HepG2 (cell line): ENCODE data around the gene SCYGR6. TPM values are rescaled to one million over a fixed set of nuclear protein-coding genes. Genes with fewer than 3 reads are reported as not detected.

Source experiments
- ATAC-seq: fragments of 200-7000 bp; cut with Tn5 transposase; 3 replicates; pipeline ENCODE4 v1.9.1; 2020; ENCODE audit warnings: mild to moderate bottlenecking, moderate library complexity
- BruUV-seq: library from RNA; stranded (reverse); fragments of 400-500 nt; replicated peaks from 2 replicates; lab custom pipeline; 2021; lab: Mats Ljungman, UMichigan
- CTCF ChIA-PET: fragments of 300-600 bp; formaldehyde crosslinking; extraction: SDS; loops from one replicate; lab custom pipeline; 2021; ENCODE audit warnings: low total read pairs, inconsistent platforms, low intra/inter-chr PET ratio; lab: Yijun Ruan, JAX
- POLR2A ChIA-PET: fragments of 350-600 bp; sonication (Branson Sonifier 250); formaldehyde crosslinking; loops from one replicate; lab custom pipeline; 2020; ENCODE audit warnings: antibody characterized with exemption, inconsistent platforms; lab: Yijun Ruan, JAX
- DNase-seq: peaks from one replicate; pipeline ENCODE4 v3.0.0-alpha.2; 2015; ENCODE audit warnings: low spot score
- FAIRE-seq: peaks from 3 replicates; lab custom pipeline; 2011; peaks lifted over from hg19 to GRCh38; lab: Jason Lieb, UNC
- H2AFZ ChIP-seq: one replicate; pipeline ENCODE4 v1.6.1; 2011; ENCODE audit warnings: low read length, inconsistent platforms
- H3K27ac ChIP-seq: fragments of 300-600 bp; 3 replicates; pipeline ENCODE4 v1.8.0; 2011; ENCODE audit warnings: mixed run types, mild to moderate bottlenecking, mixed read lengths, low read length, inconsistent platforms; ENCODE audit not compliant: insufficient read depth; ENCODE audit errors: extremely low read length
- H3K27me3 ChIP-seq, 2 experiments: fragments of 200-600 bp in 1 of 2; 2 replicates in 1 of 2; 3 replicates in 1 of 2; pipeline versions ENCODE4 v1.6.0 to v1.8.0; 2011; ENCODE audit warnings: low read length in 2 of 2, mild to moderate bottlenecking in 2 of 2, moderate library complexity in 2 of 2, inconsistent platforms in 1 of 2; ENCODE audit not compliant: insufficient read depth in 2 of 2, control insufficient read depth in 1 of 2
- H3K36me3 ChIP-seq, 2 experiments: fragments of 200-600 bp in 1 of 2; replicated peaks in 1 of 2; 2 replicates in 1 of 2; 3 replicates in 1 of 2; pipeline versions ENCODE4 v1.5.1 to v1.8.0; 2011; ENCODE audit warnings: low read length in 2 of 2, inconsistent platforms in 1 of 2; ENCODE audit not compliant: insufficient read depth in 2 of 2, control insufficient read depth in 1 of 2
- H3K4me1 ChIP-seq: 2 replicates; pipeline ENCODE4 v1.5.1; 2012; ENCODE audit warnings: low read length, inconsistent platforms; ENCODE audit not compliant: insufficient read depth
- H3K4me2 ChIP-seq: 2 replicates; pipeline ENCODE4 v1.6.0; 2011; ENCODE audit warnings: low read depth, low read length, inconsistent platforms
- H3K4me3 ChIP-seq, 3 experiments: fragments of 200-600 bp in 1 of 3; sonication (generic), shearing (Covaris generic) in 1 of 3; replicated peaks in 1 of 3; 2 replicates each; pipeline ENCODE4 v1.5.1; 2011 to 2016; ENCODE audit warnings: low read length in 3 of 3, inconsistent platforms in 2 of 3, low read depth in 2 of 3, mild to moderate bottlenecking in 2 of 3, control low read depth in 1 of 3, mixed read lengths in 1 of 3; ENCODE audit not compliant: insufficient read depth in 1 of 3
- H3K79me2 ChIP-seq: one replicate; pipeline ENCODE4 v1.6.1; 2011; ENCODE audit warnings: low read length, inconsistent platforms; ENCODE audit not compliant: insufficient read depth
- H3K9ac ChIP-seq: 2 replicates; pipeline ENCODE4 v1.6.0; 2011; ENCODE audit warnings: mild to moderate bottlenecking, low read depth, low read length, inconsistent platforms; ENCODE audit not compliant: insufficient read depth
- H3K9me3 ChIP-seq: 2 replicates; pipeline ENCODE4 v1.5.1; 2012; ENCODE audit warnings: mild to moderate bottlenecking, low read length
- H4K20me1 ChIP-seq: 2 replicates; pipeline ENCODE4 v1.6.0; 2011; ENCODE audit warnings: inconsistent platforms, mild to moderate bottlenecking, low read length, moderate library complexity; ENCODE audit not compliant: insufficient read depth
- BRCA1 ChIP-seq: sonication (generic); formaldehyde crosslinking; IDR thresholded peaks from 2 replicates; pipeline ENCODE4 v1.4.0; 2020; ENCODE audit warnings: missing genetic modification reagents
- CCDC6 ChIP-seq: sonication (generic); formaldehyde crosslinking; IDR thresholded peaks from 2 replicates; pipeline ENCODE4 v1.8.1; 2022; ENCODE audit warnings: mild to moderate bottlenecking, missing genetic modification reagents, moderate library complexity
- HOXA5 ChIP-seq: sonication (generic); formaldehyde crosslinking; IDR thresholded peaks from 2 replicates; pipeline ENCODE4 v1.4.0; 2020; ENCODE audit warnings: missing genetic modification reagents
- JDP2 ChIP-seq: sonication (generic); formaldehyde crosslinking; IDR thresholded peaks from 2 replicates; pipeline ENCODE4 v1.8.1; 2022; ENCODE audit warnings: missing genetic modification reagents, borderline replicate concordance
- KLF9 ChIP-seq: IDR thresholded peaks from 2 replicates; pipeline ENCODE4 v1.6.1; 2016; ENCODE audit warnings: low read depth
- MAFK ChIP-seq, 2 experiments: IDR thresholded peaks in 1 of 2; conservative IDR thresholded peaks in 1 of 2; 2 replicates each; pipeline ENCODE4 v1.6.1; 2011; ENCODE audit warnings: improper control_type of control experiment in 2 of 2, low read length in 2 of 2
- PAF1 ChIP-seq: IDR thresholded peaks from 2 replicates; pipeline ENCODE4 v1.6.1; 2016; ENCODE audit warnings: missing genetic modification reagents, missing compliant biosample characterization
- PHF20 ChIP-seq: sonication (generic); formaldehyde crosslinking; IDR thresholded peaks from 2 replicates; pipeline ENCODE4 v1.5.0; 2020; ENCODE audit warnings: mild to moderate bottlenecking, missing genetic modification reagents
- PITX1 ChIP-seq: sonication (generic); formaldehyde crosslinking; IDR thresholded peaks from 2 replicates; pipeline ENCODE4 v1.5.1; 2020; ENCODE audit warnings: mild to moderate bottlenecking, missing genetic modification reagents
- RBAK ChIP-seq: sonication (generic); formaldehyde crosslinking; IDR thresholded peaks from 2 replicates; pipeline ENCODE4 v1.5.1; 2020; ENCODE audit warnings: mild to moderate bottlenecking, missing genetic modification reagents
- RFX1 ChIP-seq: fragments of 450-650 bp; IDR thresholded peaks from 2 replicates; pipeline ENCODE4 v1.6.1; 2017
- THAP9 ChIP-seq: sonication (generic); formaldehyde crosslinking; IDR thresholded peaks from 2 replicates; pipeline ENCODE4; 2020; ENCODE audit warnings: missing genetic modification reagents, mild to moderate bottlenecking, borderline replicate concordance
- YEATS4 ChIP-seq: sonication (generic); formaldehyde crosslinking; IDR thresholded peaks from 2 replicates; pipeline ENCODE4 v1.4.0; 2020; ENCODE audit warnings: missing genetic modification reagents, borderline replicate concordance
- ZBTB34 ChIP-seq: sonication (generic); formaldehyde crosslinking; IDR thresholded peaks from 2 replicates; pipeline ENCODE4 v1.8.0; 2022; ENCODE audit warnings: mild to moderate bottlenecking, missing genetic modification reagents
- ZFP1 ChIP-seq: IDR thresholded peaks from 2 replicates; pipeline ENCODE4 v1.6.1; 2016
- ZMYM3 ChIP-seq: sonication (generic); formaldehyde crosslinking; IDR thresholded peaks from 2 replicates; pipeline ENCODE4 v1.5.1; 2020; ENCODE audit warnings: mild to moderate bottlenecking, missing genetic modification reagents
- ZNF121 ChIP-seq: sonication (generic); formaldehyde crosslinking; IDR thresholded peaks from 2 replicates; pipeline ENCODE4 v1.5.0; 2020; ENCODE audit warnings: mild to moderate bottlenecking, missing genetic modification reagents
- ZNF430 ChIP-seq: sonication (generic); formaldehyde crosslinking; IDR thresholded peaks from 2 replicates; pipeline ENCODE4 v1.9.0; 2021; ENCODE audit warnings: mild to moderate bottlenecking, missing genetic modification reagents
- ZSCAN22 ChIP-seq: sonication (generic); formaldehyde crosslinking; IDR thresholded peaks from 2 replicates; pipeline ENCODE4 v1.4.0; 2020; ENCODE audit warnings: mild to moderate bottlenecking, missing genetic modification reagents
- WGBS: methylation state at CpG from one replicate; pipeline ENCODE4 v1.1.6; 2017; ENCODE audit warnings: low lambda C conversion rate; 5-methylcytosine and 5-hydroxymethylcytosine counted together
- in situ Hi-C: cut with HindIII; loops from 2 replicates; pipeline ENCODE4 v1.10.0; 2017; ENCODE audit warnings: low pct_unique_long_range_greater_than_20kb; ENCODE audit not compliant: extremely low pct_ligation_motif_present
- intact Hi-C: fragments of 100-400 bp; cut with micrococcal nuclease; formaldehyde crosslinking; loops from one replicate; pipeline ENCODE4 v1.10.0; 2022; ENCODE audit not compliant: unreplicated experiment
- polyA plus RNA-seq, 8 experiments: library from polyadenylated mRNA; depleted of rRNA in 3 of 8; stranded (reverse) in 7 of 8; unstranded in 1 of 8; fragments of >200 nt; fragmentation: Illumina TruSeq in 4 of 8; extraction: Trizol in 4 of 8; gene quantifications; 2 replicates each; pipeline versions ENCODE4 v1.2.1 to v1.2.3, GENCODE V29; 2011 to 2016; ENCODE audit warnings: low read depth in 4 of 8, missing spikeins in 1 of 8, mixed read lengths in 1 of 8; ENCODE audit not compliant: insufficient read depth in 1 of 8
- total RNA-seq, 5 experiments: library from RNA; depleted of rRNA; stranded (reverse); fragments of >200 nt; fragmentation: Illumina TruSeq; extraction: Trizol; gene quantifications; 2 replicates each; pipeline ENCODE4 v1.2.3, GENCODE V29; 2016; ENCODE audit warnings: low read depth in 1 of 5
- TF ChIP-seq, protein P1 (sequence below): sonication (generic); formaldehyde crosslinking; IDR thresholded peaks from 2 replicates; pipeline ENCODE4 v1.5.0; 2020; ENCODE audit warnings: mild to moderate bottlenecking, missing genetic modification reagents, borderline replicate concordance
- TF ChIP-seq, protein P2 (sequence below): sonication (generic); formaldehyde crosslinking; IDR thresholded peaks from 2 replicates; pipeline ENCODE4 v1.4.0; 2020; ENCODE audit warnings: low read depth, mild to moderate bottlenecking, missing genetic modification reagents

The SCYGR6 gene
- total and polyA plus RNA-seq, 2 of the 13 experiments (the other 11 are each of a cell fraction or from before 2014, with no cell fraction given) = not detected

DNA sequence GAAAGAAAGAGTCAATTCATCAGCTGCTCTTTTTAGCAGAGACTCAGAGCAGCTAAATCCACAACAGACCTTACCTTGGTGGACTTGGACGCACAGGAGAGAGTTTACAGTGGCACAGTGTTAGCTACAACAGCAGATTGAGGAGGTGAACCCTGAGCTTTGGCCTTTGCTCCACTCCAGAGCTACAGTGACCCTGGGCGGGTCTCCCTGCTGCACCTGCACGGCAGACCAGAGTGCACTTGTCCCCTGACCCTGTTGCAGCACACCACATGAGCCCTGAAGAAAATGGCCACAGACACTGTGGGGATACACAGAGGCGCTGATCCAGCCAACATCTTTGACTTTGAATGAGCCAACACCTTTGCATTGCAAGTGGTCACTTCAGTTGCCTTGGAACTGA is 17.7 kb downstream of the SCYGR6 start:
- Histone ChIP-seq H3K9me3 (no peaks in the 10 kb centered on the region), H3K27me3 (no peaks in the 10 kb centered on the region), H2AFZ (no peak overlapping the region), H3K4me2 (peak overlapping the region; percentile 33), H3K27ac (peak overlapping the region; percentile 1), H3K4me1 (peaks cover 30% of the 10 kb centered on the region), H3K36me3 (no peaks in the 10 kb centered on the region), H4K20me1 (no peaks in the 10 kb centered on the region), H3K4me3 (no peak overlapping the region), H3K9ac (no peak overlapping the region), H3K79me2 (no peaks in the 10 kb centered on the region)
- POLR2A ChIA-PET = no interaction called here
- CTCF ChIA-PET = no interaction called here
- 31% methylated on average over 4 of the region's 4 CpGs for WGBS
- DNase-seq (peak; percentile 24), FAIRE-seq (peak; percentile 79), ATAC-seq (peak; percentile 95)
- no TSS peak for BruUV-seq
- in situ Hi-C loops (no loop called here), intact Hi-C loops (no loop called here)
- TF ChIP-seq ZNF121 (CRISPR knock-in tag) (no peak), MAFK (conservative IDR thresholded peaks at IDR 0.05 in 1 of 2, IDR thresholded peaks at IDR 0.05 in 1 of 2; ENCODE audit: low read length in 2 of 2) (no peak), PAF1 (CRISPR knock-in tag) (no peak), HOXA5 (CRISPR knock-in tag) (no peak), JDP2 (CRISPR knock-in tag) (no peak), ZSCAN22 (CRISPR knock-in tag) (no peak), CCDC6 (CRISPR knock-in tag) (no peak; the same call in 1 of the 2 replicates), ZFP1 (CRISPR knock-in tag) (no peak), RBAK (no peak), ZBTB34 (no peak), YEATS4 (no peak), ZNF430 (CRISPR knock-in tag) (peak; percentile 73), BRCA1 (CRISPR knock-in tag) (no peak), RFX1 (no peak), PHF20 (CRISPR knock-in tag) (peak; percentile 56; the same call in 1 of the 2 replicates), KLF9 (CRISPR knock-in tag) (no peak), THAP9 (peak; percentile 57; the same call in 1 of the 2 replicates), ZMYM3 (CRISPR knock-in tag) (peak; percentile 87), PITX1 (CRISPR knock-in tag) (0 out of 2 replicates have a peak, but pooled peaks have one; percentile 83)
- TF ChIP-seq, protein P1, sequence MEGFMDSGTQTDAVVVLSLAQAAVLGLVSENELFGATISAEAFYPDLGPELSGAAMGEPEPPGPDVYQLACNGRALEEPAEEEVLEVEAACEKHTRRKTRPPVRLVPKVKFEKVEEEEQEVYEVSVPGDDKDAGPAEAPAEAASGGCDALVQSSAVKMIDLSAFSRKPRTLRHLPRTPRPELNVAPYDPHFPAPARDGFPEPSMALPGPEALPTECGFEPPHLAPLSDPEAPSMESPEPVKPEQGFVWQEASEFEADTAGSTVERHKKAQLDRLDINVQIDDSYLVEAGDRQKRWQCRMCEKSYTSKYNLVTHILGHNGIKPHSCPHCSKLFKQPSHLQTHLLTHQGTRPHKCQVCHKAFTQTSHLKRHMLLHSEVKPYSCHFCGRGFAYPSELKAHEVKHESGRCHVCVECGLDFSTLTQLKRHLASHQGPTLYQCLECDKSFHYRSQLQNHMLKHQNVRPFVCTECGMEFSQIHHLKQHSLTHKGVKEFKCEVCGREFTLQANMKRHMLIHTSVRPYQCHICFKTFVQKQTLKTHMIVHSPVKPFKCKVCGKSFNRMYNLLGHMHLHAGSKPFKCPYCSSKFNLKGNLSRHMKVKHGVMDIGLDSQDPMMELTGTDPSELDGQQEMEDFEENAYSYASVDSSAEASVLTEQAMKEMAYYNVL (CRISPR knock-in tag) = no peak
- TF ChIP-seq, protein P2, sequence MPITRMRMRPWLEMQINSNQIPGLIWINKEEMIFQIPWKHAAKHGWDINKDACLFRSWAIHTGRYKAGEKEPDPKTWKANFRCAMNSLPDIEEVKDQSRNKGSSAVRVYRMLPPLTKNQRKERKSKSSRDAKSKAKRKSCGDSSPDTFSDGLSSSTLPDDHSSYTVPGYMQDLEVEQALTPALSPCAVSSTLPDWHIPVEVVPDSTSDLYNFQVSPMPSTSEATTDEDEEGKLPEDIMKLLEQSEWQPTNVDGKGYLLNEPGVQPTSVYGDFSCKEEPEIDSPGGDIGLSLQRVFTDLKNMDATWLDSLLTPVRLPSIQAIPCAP (CRISPR knock-in tag) = no peak
